GM23248 (cell line): ENCODE results near the gene HEBP1. TPM values are rescaled to one million over a fixed set of nuclear protein-coding genes. Genes with fewer than 3 reads are reported as not detected.
A peak's percentile ranks its signal among the peaks of the same experiment; 100 is the strongest.

Source experiments
- DNase-seq: peaks from one replicate; pipeline ENCODE4 v3.0.0-alpha.2; 2015
- H2AFZ ChIP-seq: fragments of 200-600 bp; sonication (generic); 2 replicates; pipeline ENCODE4 v1.6.1; 2016; ENCODE audit warnings: antibody characterized with exemption
- H3F3A ChIP-seq: fragments of 200-600 bp; sonication (generic); 2 replicates; pipeline ENCODE4 v1.6.1; 2016; ENCODE audit warnings: mild to moderate bottlenecking, antibody characterized with exemption, mixed run types; ENCODE audit not compliant: insufficient read depth
- H3K27ac ChIP-seq: fragments of 200-600 bp; sonication (generic); 2 replicates; pipeline ENCODE4 v1.5.1; 2016; ENCODE audit warnings: mild to moderate bottlenecking
- H3K27me3 ChIP-seq: fragments of 200-600 bp; sonication (generic); replicated peaks from 2 replicates; pipeline ENCODE4 v1.6.1; 2016; ENCODE audit warnings: mild to moderate bottlenecking; ENCODE audit not compliant: insufficient read depth
- H3K36me3 ChIP-seq: fragments of 200-600 bp; sonication (generic); 2 replicates; pipeline ENCODE4 v1.6.1; 2016; ENCODE audit warnings: low read depth, mild to moderate bottlenecking
- H3K4me1 ChIP-seq: fragments of 200-600 bp; sonication (generic); 2 replicates; pipeline ENCODE4 v1.6.1; 2016; ENCODE audit warnings: mild to moderate bottlenecking; ENCODE audit not compliant: insufficient read depth
- H3K4me2 ChIP-seq: fragments of 200-600 bp; sonication (generic); one replicate; pipeline ENCODE4 v1.6.1; 2016; ENCODE audit warnings: mild to moderate bottlenecking; ENCODE audit not compliant: unreplicated experiment
- H3K4me3 ChIP-seq: fragments of 200-600 bp; sonication (generic); 2 replicates; pipeline ENCODE4 v1.5.1; 2016; ENCODE audit warnings: mild to moderate bottlenecking
- H3K79me2 ChIP-seq: fragments of 200-600 bp; sonication (generic); 2 replicates; pipeline ENCODE4 v1.6.1; 2016; ENCODE audit warnings: mild to moderate bottlenecking; ENCODE audit not compliant: insufficient read depth
- H3K9ac ChIP-seq: fragments of 200-600 bp; sonication (generic); 2 replicates; pipeline ENCODE4 v1.6.1; 2016; ENCODE audit warnings: mild to moderate bottlenecking
- H3K9me2 ChIP-seq: fragments of 200-600 bp; sonication (generic); 2 replicates; pipeline ENCODE4 v1.6.1; 2016; ENCODE audit warnings: mixed run types, mild to moderate bottlenecking, moderate library complexity; ENCODE audit not compliant: insufficient read depth
- H3K9me3 ChIP-seq: fragments of 200-600 bp; sonication (generic); one replicate; pipeline ENCODE4 v1.6.1; 2017; ENCODE audit warnings: low read depth
- H4K20me1 ChIP-seq: fragments of 200-600 bp; sonication (generic); 2 replicates; pipeline ENCODE4 v1.6.0; 2016; ENCODE audit not compliant: insufficient read depth
- EZH2 ChIP-seq: fragments of 200-600 bp; sonication (generic); IDR thresholded peaks from 2 replicates; pipeline ENCODE4 v1.6.1; 2018; ENCODE audit warnings: antibody characterized with exemption, mild to moderate bottlenecking; ENCODE audit not compliant: insufficient read depth, poor library complexity, severe bottlenecking
- EZH2phosphoT487 ChIP-seq: fragments of 200-600 bp; sonication (generic); IDR thresholded peaks from 2 replicates; pipeline ENCODE4 v1.6.1; 2018; ENCODE audit warnings: antibody characterized with exemption, moderate library complexity, mild to moderate bottlenecking, low read depth; ENCODE audit not compliant: insufficient read depth
- WGBS, 2 experiments: methylation state at CpG; one replicate each; pipeline ENCODE4 v1.1.6; 2015 to 2017; ENCODE audit warnings: low lambda C conversion rate in 2 of 2, low coverage in 1 of 2; ENCODE audit errors: missing lambda C conversion rate in 2 of 2; 5-methylcytosine and 5-hydroxymethylcytosine counted together
- in situ Hi-C: fragments of 300-500 bp; cut with MboI; formaldehyde crosslinking; loops from 2 replicates; pipeline ENCODE4 v1.15.0; 2020
- polyA plus RNA-seq: library from polyadenylated mRNA; unstranded; fragments of >200 nt; fragmentation: Nextera tagmentation; extraction: Ambion mirVana; gene quantifications from 2 replicates; pipeline ENCODE4 v1.2.1, GENCODE V29; 2016
- total RNA-seq: library from RNA; depleted of rRNA; stranded (reverse); fragments of >200 nt; shearing (Covaris generic); gene quantifications from 2 replicates; pipeline ENCODE4 v1.2.3, GENCODE V29; 2014

The HEBP1 gene
- total and polyA plus RNA-seq, 2 experiments from 2014 or later = 17.4 to 83.0 TPM

- Histone ChIP-seq H2AFZ (no peak overlapping the region), H3K79me2 (peaks cover 7% of the 10 kb centered on the region; the same call in 1 of the 2 replicates), H4K20me1 (no peaks in the 10 kb centered on the region), H3K27ac (peak overlapping the region; percentile 85), H3K9ac (no peak overlapping the region), H3K27me3 (no peaks in the 10 kb centered on the region), H3K9me2 (no peaks in the 10 kb centered on the region), H3K4me1 (peaks cover 43% of the 10 kb centered on the region), H3K4me2 (no peak overlapping the region), H3K4me3 (no peak overlapping the region), H3K36me3 (peaks cover 27% of the 10 kb centered on the region), H3K9me3 (no peaks in the 10 kb centered on the region), H3F3A (peaks cover 56% of the 10 kb centered on the region)
- TF ChIP-seq EZH2 = no peak
- no peak for TF ChIP-seq EZH2phosphoT487
- in situ Hi-C loops = no loop called here
- no peak for DNase-seq
- WGBS, 2 experiments = 96 to 99% methylated on average over 4 of the region's 4 CpGs
Observed at GRCh38 chr12:12977231-12977630, 22.8 kb downstream of the HEBP1 start.

GRCh38 chr12:12976366-12976765, 23.7 kb downstream of the HEBP1 start:
- no peaks in the 10 kb centered on the region for H3K27me3 ChIP-seq
- H3F3A ChIP-seq = peaks cover 56% of the 10 kb centered on the region
- in situ Hi-C loops = no loop called here
- TF ChIP-seq EZH2 (no peak), EZH2phosphoT487 (no peak)
- peak overlapping the region; percentile 7; the same call in 1 of the 2 replicates for H3K4me3 ChIP-seq
- H3K36me3 ChIP-seq = peaks cover 27% of the 10 kb centered on the region
- peak overlapping the region; percentile 85 for H3K27ac ChIP-seq
- peaks cover 7% of the 10 kb centered on the region; the same call in 1 of the 2 replicates for H3K79me2 ChIP-seq
- no peaks in the 10 kb centered on the region for H4K20me1 ChIP-seq
- H3K9ac ChIP-seq = peak overlapping the region; percentile 68
- peak overlapping the region; percentile 47 for H3K4me2 ChIP-seq
- WGBS, 2 experiments = 0 to 1% methylated on average over 2 of the region's 2 CpGs
- H2AFZ ChIP-seq = no peak overlapping the region
- H3K9me2 ChIP-seq = no peaks in the 10 kb centered on the region
- peak; percentile 98 for DNase-seq
- peaks cover 43% of the 10 kb centered on the region for H3K4me1 ChIP-seq
- no peaks in the 10 kb centered on the region for H3K9me3 ChIP-seq

GRCh38 chr12:12975322-12976077, 24.6 kb downstream of the HEBP1 start:
- Histone ChIP-seq H3K4me3 (no peak overlapping the region), H3F3A (peaks cover 48% of the 10 kb centered on the region), H3K27ac (peak overlapping the region; percentile 85), H3K36me3 (peaks cover 27% of the 10 kb centered on the region), H3K4me1 (peaks cover 39% of the 10 kb centered on the region), H3K27me3 (no peaks in the 10 kb centered on the region), H3K79me2 (peaks cover 7% of the 10 kb centered on the region; the same call in 1 of the 2 replicates), H4K20me1 (no peaks in the 10 kb centered on the region), H3K4me2 (peak overlapping the region; percentile 47), H3K9me2 (no peaks in the 10 kb centered on the region), H2AFZ (no peak overlapping the region), H3K9ac (peak overlapping the region; percentile 68), H3K9me3 (no peaks in the 10 kb centered on the region)
- TF ChIP-seq EZH2phosphoT487 (no peak), EZH2 (no peak)
- in situ Hi-C loops = no loop called here
- peak; percentile 79 for DNase-seq
- WGBS, 2 experiments = 57 to 59% methylated on average over 14 of the region's 14 CpGs

- H3K9me2 ChIP-seq = no peaks in the 10 kb centered on the region
- WGBS, 2 experiments = 93 to 96% methylated on average over 4 of the region's 4 CpGs
- H3K36me3 ChIP-seq = peaks cover 27% of the 10 kb centered on the region
Observed at GRCh38 chr12:12974211-12974610, 25.9 kb downstream of the HEBP1 start.

More at GRCh38 chr12:12974211-12974610, 25.9 kb downstream of the HEBP1 start:
- no peak overlapping the region for H3K4me3 ChIP-seq
- H4K20me1 ChIP-seq = no peaks in the 10 kb centered on the region
- H3K27me3 ChIP-seq = no peaks in the 10 kb centered on the region
- peaks cover 28% of the 10 kb centered on the region for H3K4me1 ChIP-seq
- TF ChIP-seq EZH2phosphoT487 (no peak), EZH2 (no peak)
- DNase-seq = no peak
- no peak overlapping the region for H3K9ac ChIP-seq
- H3K79me2 ChIP-seq = peaks cover 7% of the 10 kb centered on the region; the same call in 1 of the 2 replicates
- H3K9me3 ChIP-seq = no peaks in the 10 kb centered on the region
- no peak overlapping the region for H2AFZ ChIP-seq
- H3K4me2 ChIP-seq = no peak overlapping the region
- H3F3A ChIP-seq = peaks cover 37% of the 10 kb centered on the region
- H3K27ac ChIP-seq = no peak overlapping the region
- in situ Hi-C loops = no loop called here
